Measurements from ENCODE around the gene SHISA9. TPM values are rescaled to one million over a fixed set of nuclear protein-coding genes. Genes with fewer than 3 reads are reported as not detected.
A peak's percentile ranks its signal among the peaks of the same experiment; 100 is the strongest.

Gene SHISA9
- total RNA-seq, 1 donor from 2014 or later = 2.5 TPM

- TF ChIP-seq CTCF (IDR thresholded peaks at IDR 0.05) (no peak), EZH2 (IDR thresholded peaks at IDR 0.05) (no peak), EZH2phosphoT487 (IDR thresholded peaks at IDR 0.05) (no peak)
- Mint-ChIP-seq H3K27ac (no peak overlapping the region), H3K4me1 (peaks cover 20% of the 10 kb centered on the region)
Observed at GRCh38 chr16:13067648-13068047, 166.2 kb downstream of the SHISA9 start.

GRCh38 chr16:13068912-13069583, 167.7 kb downstream of the SHISA9 start:
- no peaks in the 10 kb centered on the region for H3K36me3 Mint-ChIP-seq
- no peak overlapping the region for H2AFZ ChIP-seq (replicated peaks)
- H3K4me1 ChIP-seq = peaks cover 17% of the 10 kb centered on the region
- H3K9me3 ChIP-seq (ENCODE audit: low read depth) = no peaks in the 10 kb centered on the region
- peaks cover 5% of the 10 kb centered on the region for H3K27me3 Mint-ChIP-seq (ENCODE audit: insufficient read depth, low read depth)
- peaks cover 31% of the 10 kb centered on the region for H3F3A ChIP-seq (ENCODE audit: low read depth)
- no peak overlapping the region for H3K4me3 ChIP-seq
- H3K4me1 Mint-ChIP-seq = peaks cover 20% of the 10 kb centered on the region
- no peaks in the 10 kb centered on the region for H3K36me3 ChIP-seq
- no peak overlapping the region for H3K4me3 Mint-ChIP-seq
- no peak overlapping the region for H3K4me2 ChIP-seq
- H3K27ac ChIP-seq = no peak overlapping the region
- H3K9me3 Mint-ChIP-seq = no peaks in the 10 kb centered on the region
- H3K79me2 ChIP-seq (ENCODE audit: low read depth) = no peaks in the 10 kb centered on the region
- no peaks in the 10 kb centered on the region for H4K20me1 ChIP-seq (ENCODE audit: low read depth)
- H3K27me3 ChIP-seq = no peaks in the 10 kb centered on the region
- no peak for TF ChIP-seq CTCF (IDR thresholded peaks at IDR 0.05)
- no peak for TF ChIP-seq EZH2 (IDR thresholded peaks at IDR 0.05)
- TF ChIP-seq EZH2phosphoT487 (IDR thresholded peaks at IDR 0.05) = no peak
- no peak overlapping the region for H3K9ac ChIP-seq
- DNase-seq (ENCODE audit: low spot score) = no peak
- H3K27ac Mint-ChIP-seq = no peak overlapping the region

More at GRCh38 chr16:13067648-13068047, 166.2 kb downstream of the SHISA9 start:
- Histone ChIP-seq H3K79me2 (ENCODE audit: low read depth) (no peaks in the 10 kb centered on the region), H3K4me1 (peaks cover 17% of the 10 kb centered on the region), H3K9ac (no peak overlapping the region), H3K9me3 (ENCODE audit: low read depth) (no peaks in the 10 kb centered on the region), H3K4me2 (no peak overlapping the region), H3F3A (ENCODE audit: low read depth) (peaks cover 31% of the 10 kb centered on the region), H3K27ac (no peak overlapping the region), H3K4me3 (no peak overlapping the region), H3K36me3 (no peaks in the 10 kb centered on the region), H4K20me1 (ENCODE audit: low read depth) (no peaks in the 10 kb centered on the region), H3K27me3 (no peaks in the 10 kb centered on the region), H2AFZ (replicated peaks) (no peak overlapping the region)
- DNase-seq (ENCODE audit: low spot score) = no peak
- Mint-ChIP-seq H3K27me3 (ENCODE audit: insufficient read depth, low read depth) (peaks cover 5% of the 10 kb centered on the region), H3K36me3 (no peaks in the 10 kb centered on the region), H3K9me3 (no peaks in the 10 kb centered on the region), H3K4me3 (no peak overlapping the region)

GRCh38 chr16:13070268-13070667, 168.9 kb downstream of the SHISA9 start:
- no peaks in the 10 kb centered on the region for H3K36me3 Mint-ChIP-seq
- peak overlapping the region; percentile 24 for H3K27ac Mint-ChIP-seq
- Histone ChIP-seq H4K20me1 (ENCODE audit: low read depth) (no peaks in the 10 kb centered on the region), H3K79me2 (ENCODE audit: low read depth) (no peaks in the 10 kb centered on the region), H3K36me3 (no peaks in the 10 kb centered on the region), H3K4me1 (peaks cover 19% of the 10 kb centered on the region), H3K27me3 (no peaks in the 10 kb centered on the region), H3K27ac (peak overlapping the region; percentile 55), H2AFZ (replicated peaks) (no peak overlapping the region), H3K9ac (no peak overlapping the region), H3K4me3 (peak overlapping the region; percentile 24), H3K4me2 (peak overlapping the region; percentile 62), H3K9me3 (ENCODE audit: low read depth) (no peaks in the 10 kb centered on the region), H3F3A (ENCODE audit: low read depth) (peaks cover 31% of the 10 kb centered on the region)
- peaks cover 6% of the 10 kb centered on the region for H3K27me3 Mint-ChIP-seq (ENCODE audit: insufficient read depth, low read depth)
- TF ChIP-seq EZH2phosphoT487 (IDR thresholded peaks at IDR 0.05) (no peak), EZH2 (IDR thresholded peaks at IDR 0.05) (no peak)
- H3K4me3 Mint-ChIP-seq = peak overlapping the region; percentile 49
- H3K4me1 Mint-ChIP-seq = peaks cover 22% of the 10 kb centered on the region
- no peaks in the 10 kb centered on the region for H3K9me3 Mint-ChIP-seq
- peak; percentile 93 for DNase-seq (ENCODE audit: low spot score)

- Histone ChIP-seq H3K4me2 (no peak overlapping the region), H3K27me3 (no peaks in the 10 kb centered on the region), H2AFZ (replicated peaks) (no peak overlapping the region), H3K9me3 (ENCODE audit: low read depth) (no peaks in the 10 kb centered on the region), H3K4me3 (no peak overlapping the region), H3K9ac (no peak overlapping the region), H3K79me2 (ENCODE audit: low read depth) (no peaks in the 10 kb centered on the region), H3K36me3 (no peaks in the 10 kb centered on the region), H3F3A (ENCODE audit: low read depth) (no peaks in the 10 kb centered on the region), H3K4me1 (peaks cover 3% of the 10 kb centered on the region), H4K20me1 (ENCODE audit: low read depth) (no peaks in the 10 kb centered on the region), H3K27ac (no peak overlapping the region)
- no peaks in the 10 kb centered on the region for H3K36me3 Mint-ChIP-seq
- H3K4me1 Mint-ChIP-seq = peaks cover 2% of the 10 kb centered on the region
- no peak overlapping the region for H3K4me3 Mint-ChIP-seq
- no peak for DNase-seq (ENCODE audit: low spot score)
- TF ChIP-seq CTCF (IDR thresholded peaks at IDR 0.05) (no peak), EZH2 (IDR thresholded peaks at IDR 0.05) (no peak), EZH2phosphoT487 (IDR thresholded peaks at IDR 0.05) (no peak)
- no peaks in the 10 kb centered on the region for H3K9me3 Mint-ChIP-seq
- H3K27me3 Mint-ChIP-seq (ENCODE audit: insufficient read depth, low read depth) = peaks cover 3% of the 10 kb centered on the region
- H3K27ac Mint-ChIP-seq = no peak overlapping the region
Observed at GRCh38 chr16:13076878-13077277, 175.5 kb downstream of the SHISA9 start.

All from neural progenitor cell (in vitro differentiated cells).